Measurements from ENCODE around the gene RHOH.

RHOH gene

GRCh38 chr4:40200875-40201801, 4.3 kb downstream of the RHOH start:
- TF ChIP-seq FOXA1 (IDR thresholded peaks at IDR 0.05) (no peak), L3MBTL2 (conservative IDR thresholded peaks at IDR 0.05) (no peak), TARDBP (IDR thresholded peaks at IDR 0.05) (no peak), NFRKB (IDR thresholded peaks at IDR 0.05) (no peak), FOXM1 (IDR thresholded peaks at IDR 0.05; ENCODE audit: borderline replicate concordance) (no peak), HDGF (IDR thresholded peaks at IDR 0.05; ENCODE audit: borderline replicate concordance) (no peak), ZNF384 (IDR thresholded peaks at IDR 0.05) (no peak), ARNT (IDR thresholded peaks at IDR 0.05) (no peak)
- no peak for DNase-seq (ENCODE audit: extremely low spot score)
- ChIA-PET CTCF (no interaction called here), POLR2A (no interaction called here)

GRCh38 chr4:40201898-40202297, 5.1 kb downstream of the RHOH start:
- ChIA-PET POLR2A (no interaction called here), CTCF (no interaction called here)
- TF ChIP-seq ZNF384 (IDR thresholded peaks at IDR 0.05) (no peak), NFRKB (IDR thresholded peaks at IDR 0.05) (no peak), ELF4 (IDR thresholded peaks at IDR 0.05) (no peak), FOXM1 (IDR thresholded peaks at IDR 0.05; ENCODE audit: borderline replicate concordance) (no peak), LEF1 (IDR thresholded peaks at IDR 0.05; ENCODE audit: borderline replicate concordance) (no peak), TARDBP (IDR thresholded peaks at IDR 0.05) (no peak), BHLHE40 (IDR thresholded peaks at IDR 0.05; ENCODE audit: borderline replicate concordance) (no peak), SUZ12 (IDR thresholded peaks at IDR 0.05) (no peak), ARNT (IDR thresholded peaks at IDR 0.05) (no peak), FOXK2 (IDR thresholded peaks at IDR 0.05) (no peak)
- DNase-seq (ENCODE audit: extremely low spot score), result no peak

GRCh38 chr4:40202474-40202873, 5.6 kb downstream of the RHOH start:
- no peak for DNase-seq (ENCODE audit: extremely low spot score)
- CTCF ChIA-PET, result no interaction called here
- POLR2A ChIA-PET, result no interaction called here
- TF ChIP-seq FOXA1 (IDR thresholded peaks at IDR 0.05) (no peak), LEF1 (IDR thresholded peaks at IDR 0.05; ENCODE audit: borderline replicate concordance) (no peak), L3MBTL2 (conservative IDR thresholded peaks at IDR 0.05) (no peak), FOXM1 (IDR thresholded peaks at IDR 0.05; ENCODE audit: borderline replicate concordance) (no peak), TARDBP (IDR thresholded peaks at IDR 0.05) (no peak), BHLHE40 (IDR thresholded peaks at IDR 0.05; ENCODE audit: borderline replicate concordance) (no peak), ARNT (IDR thresholded peaks at IDR 0.05) (no peak), NFRKB (IDR thresholded peaks at IDR 0.05) (no peak), ELF4 (IDR thresholded peaks at IDR 0.05) (no peak), FOXK2 (IDR thresholded peaks at IDR 0.05) (no peak), ZNF384 (IDR thresholded peaks at IDR 0.05) (no peak), SP1 (IDR thresholded peaks at IDR 0.05) (no peak), SUZ12 (IDR thresholded peaks at IDR 0.05) (no peak), CTBP1 (IDR thresholded peaks at IDR 0.05; ENCODE audit: borderline replicate concordance) (no peak), HDGF (IDR thresholded peaks at IDR 0.05; ENCODE audit: borderline replicate concordance) (no peak), PKNOX1 (IDR thresholded peaks at IDR 0.05) (no peak)

GRCh38 chr4:40204507-40205258, 7.9 kb downstream of the RHOH start:
- no peak for TF ChIP-seq ELF4 (IDR thresholded peaks at IDR 0.05)
- no peak for TF ChIP-seq SUZ12 (IDR thresholded peaks at IDR 0.05)
- TF ChIP-seq SP1 (IDR thresholded peaks at IDR 0.05), result no peak
- ChIA-PET CTCF (no interaction called here), POLR2A (no interaction called here)
- no peak for DNase-seq (ENCODE audit: extremely low spot score)

GRCh38 chr4:40205259-40206198, 8.7 kb downstream of the RHOH start:
- TF ChIP-seq FOXK2 (IDR thresholded peaks at IDR 0.05), result no peak
- TF ChIP-seq NFRKB (IDR thresholded peaks at IDR 0.05), result no peak
- no peak for TF ChIP-seq TARDBP (IDR thresholded peaks at IDR 0.05)
- no peak for TF ChIP-seq PKNOX1 (IDR thresholded peaks at IDR 0.05)
- no peak for TF ChIP-seq CTBP1 (IDR thresholded peaks at IDR 0.05; ENCODE audit: borderline replicate concordance)
- TF ChIP-seq ARNT (IDR thresholded peaks at IDR 0.05), result no peak
- TF ChIP-seq BHLHE40 (IDR thresholded peaks at IDR 0.05; ENCODE audit: borderline replicate concordance), result no peak
- TF ChIP-seq SP1 (IDR thresholded peaks at IDR 0.05), result no peak
- ChIA-PET POLR2A (no interaction called here), CTCF (no interaction called here)
- DNase-seq (ENCODE audit: extremely low spot score), result no peak

- CTCF ChIA-PET, result no interaction called here
- POLR2A ChIA-PET, result no interaction called here
Observed at GRCh38 chr4:40206426-40206825, 9.6 kb downstream of the RHOH start.

More at GRCh38 chr4:40206426-40206825, 9.6 kb downstream of the RHOH start:
- no peak for DNase-seq (ENCODE audit: extremely low spot score)
- TF ChIP-seq PKNOX1 (IDR thresholded peaks at IDR 0.05) (no peak), ELF4 (IDR thresholded peaks at IDR 0.05) (no peak), L3MBTL2 (conservative IDR thresholded peaks at IDR 0.05) (no peak), NFRKB (IDR thresholded peaks at IDR 0.05) (no peak), FOXM1 (IDR thresholded peaks at IDR 0.05; ENCODE audit: borderline replicate concordance) (no peak), LEF1 (IDR thresholded peaks at IDR 0.05; ENCODE audit: borderline replicate concordance) (no peak), BHLHE40 (IDR thresholded peaks at IDR 0.05; ENCODE audit: borderline replicate concordance) (no peak), ZNF384 (IDR thresholded peaks at IDR 0.05) (no peak), FOXA1 (IDR thresholded peaks at IDR 0.05) (no peak), SUZ12 (IDR thresholded peaks at IDR 0.05) (no peak), FOXK2 (IDR thresholded peaks at IDR 0.05) (no peak)

All from HEK293T (cell line).